Measurements from ENCODE around the gene MAPKAPK5. TPM values are rescaled to one million over a fixed set of nuclear protein-coding genes. Genes with fewer than 3 reads are reported as not detected.

MAPKAPK5 gene
- total and polyA plus RNA-seq, 2 of the 13 experiments (the other 11 are each of a cell fraction or from before 2014, with no cell fraction given) = 43.2 to 58.2 TPM

DNA sequence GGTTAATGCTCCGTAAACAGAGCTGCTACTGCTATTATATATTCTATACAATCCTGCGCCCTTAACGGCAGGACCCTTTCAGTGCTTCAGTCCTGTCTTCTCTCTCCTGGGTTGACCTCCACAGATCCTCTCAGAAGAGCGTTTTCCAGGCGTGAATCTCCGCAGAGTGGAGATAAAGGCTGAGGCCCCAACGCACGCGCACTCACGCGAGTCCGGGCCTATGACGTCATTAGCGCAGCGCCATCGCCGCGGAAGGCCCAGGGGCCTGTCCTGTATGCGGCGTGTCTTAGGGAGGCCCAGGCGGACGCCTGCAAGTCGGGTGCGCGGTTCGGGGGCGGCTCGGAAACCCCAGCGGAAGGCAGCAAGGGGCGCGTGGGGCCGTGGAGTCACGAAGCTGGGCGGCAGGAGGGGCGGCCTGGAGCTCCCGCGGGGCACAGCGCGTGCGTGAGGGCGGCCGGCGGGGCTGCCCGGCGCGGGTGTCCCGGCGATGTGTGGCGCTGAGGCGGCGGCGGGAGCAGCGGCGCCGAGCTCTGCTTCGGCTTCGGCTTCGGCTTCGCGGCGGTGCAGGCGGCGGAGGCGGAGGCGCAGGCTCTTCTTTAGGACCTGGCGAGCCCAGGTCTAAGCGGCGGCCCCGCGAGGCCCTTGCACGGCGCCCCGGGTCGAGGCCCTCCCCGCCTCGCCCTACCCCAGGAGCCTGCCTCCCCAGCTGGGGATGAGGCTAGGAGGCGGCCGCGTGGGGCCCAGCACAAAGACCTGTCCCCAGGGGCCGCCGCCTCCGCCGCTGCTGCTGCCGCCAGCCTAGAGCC, at the start of gene MAPKAPK5 (continued):
- TF ChIP-seq, protein P1, sequence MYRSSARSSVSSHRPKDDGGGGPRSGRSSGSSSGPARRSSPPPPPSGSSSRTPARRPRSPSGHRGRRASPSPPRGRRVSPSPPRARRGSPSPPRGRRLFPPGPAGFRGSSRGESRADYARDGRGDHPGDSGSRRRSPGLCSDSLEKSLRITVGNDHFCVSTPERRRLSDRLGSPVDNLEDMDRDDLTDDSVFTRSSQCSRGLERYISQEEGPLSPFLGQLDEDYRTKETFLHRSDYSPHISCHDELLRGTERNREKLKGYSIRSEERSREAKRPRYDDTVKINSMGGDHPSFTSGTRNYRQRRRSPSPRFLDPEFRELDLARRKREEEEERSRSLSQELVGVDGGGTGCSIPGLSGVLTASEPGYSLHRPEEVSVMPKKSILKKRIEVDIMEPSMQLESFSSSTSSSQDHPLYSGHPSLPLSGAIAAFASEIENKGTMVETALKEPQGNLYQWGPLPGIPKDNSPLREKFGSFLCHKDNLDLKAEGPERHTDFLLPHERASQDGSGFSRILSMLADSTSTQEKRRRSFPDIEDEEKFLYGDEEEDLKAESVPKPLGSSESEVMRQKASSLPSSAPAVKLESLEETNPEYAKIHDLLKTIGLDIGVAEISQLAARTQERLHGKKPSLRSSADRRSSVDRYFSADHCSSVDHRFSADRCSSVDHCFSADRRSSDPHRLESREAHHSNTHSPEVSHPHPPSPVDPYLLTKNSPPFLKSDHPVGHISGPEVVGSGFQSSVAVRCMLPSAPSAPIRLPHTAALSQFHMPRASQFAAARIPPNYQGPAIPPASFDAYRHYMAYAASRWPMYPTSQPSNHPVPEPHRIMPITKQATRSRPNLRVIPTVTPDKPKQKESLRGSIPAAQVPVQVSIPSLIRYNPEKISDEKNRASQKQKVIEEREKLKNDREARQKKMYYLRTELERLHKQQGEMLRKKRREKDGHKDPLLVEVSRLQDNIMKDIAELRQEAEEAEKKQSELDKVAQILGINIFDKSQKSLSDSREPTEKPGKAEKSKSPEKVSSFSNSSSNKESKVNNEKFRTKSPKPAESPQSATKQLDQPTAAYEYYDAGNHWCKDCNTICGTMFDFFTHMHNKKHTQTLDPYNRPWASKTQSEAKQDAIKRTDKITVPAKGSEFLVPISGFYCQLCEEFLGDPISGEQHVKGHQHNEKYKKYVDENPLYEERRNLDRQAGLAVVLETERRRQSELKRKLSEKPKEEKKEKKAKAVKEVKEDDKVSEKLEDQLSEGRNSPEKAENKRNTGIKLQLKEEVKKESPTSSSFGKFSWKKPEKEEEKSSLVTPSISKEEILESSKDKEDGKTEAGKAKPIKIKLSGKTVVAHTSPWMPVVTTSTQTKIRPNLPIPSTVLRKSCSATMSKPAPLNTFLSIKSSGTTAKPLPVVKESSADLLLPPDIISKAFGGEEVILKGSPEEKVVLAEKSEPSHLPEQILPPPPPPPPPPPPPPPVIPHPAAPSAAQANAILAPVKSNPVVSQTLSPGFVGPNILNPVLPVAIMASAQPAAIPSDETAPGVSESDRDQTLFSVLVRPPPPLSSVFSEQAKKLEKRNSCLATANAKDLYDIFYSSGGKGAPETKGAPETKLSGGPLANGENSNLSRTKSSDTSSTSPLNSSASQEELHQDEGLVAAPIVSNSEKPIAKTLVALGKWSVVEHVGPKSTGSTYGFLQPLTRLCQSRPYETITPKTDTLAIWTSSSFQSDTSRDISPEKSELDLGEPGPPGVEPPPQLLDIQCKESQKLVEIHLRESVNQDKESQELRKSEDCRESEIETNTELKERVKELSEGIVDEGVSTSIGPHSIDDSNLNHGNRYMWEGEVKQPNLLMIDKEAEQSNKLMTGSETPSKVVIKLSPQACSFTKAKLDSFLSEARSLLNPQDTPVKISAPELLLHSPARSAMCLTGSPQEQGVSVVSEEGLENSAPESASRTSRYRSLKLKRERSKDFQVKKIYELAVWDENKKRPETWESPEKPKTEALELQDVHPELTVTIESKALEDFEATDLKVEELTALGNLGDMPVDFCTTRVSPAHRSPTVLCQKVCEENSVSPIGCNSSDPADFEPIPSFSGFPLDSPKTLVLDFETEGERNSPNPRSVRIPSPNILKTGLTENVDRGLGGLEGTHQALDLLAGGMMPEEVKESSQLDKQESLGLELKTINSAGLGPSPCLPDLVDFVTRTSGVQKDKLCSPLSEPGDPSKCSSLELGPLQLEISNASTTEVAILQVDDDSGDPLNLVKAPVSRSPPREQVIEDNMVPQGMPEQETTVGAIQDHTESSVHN (CRISPR knock-in tag; IDR thresholded peaks at IDR 0.05) = no peak; the same call in 1 of the 2 replicates
- peak; percentile 90 for TF ChIP-seq SALL1 (CRISPR knock-in tag; IDR thresholded peaks at IDR 0.05)
- peak; percentile 92 for TF ChIP-seq ZMYM4 (CRISPR knock-in tag; IDR thresholded peaks at IDR 0.05)
- no peak for TF ChIP-seq ZNF432 (CRISPR knock-in tag; IDR thresholded peaks at IDR 0.05; ENCODE audit: borderline replicate concordance)
- TF ChIP-seq KLF12 (CRISPR knock-in tag; IDR thresholded peaks at IDR 0.05; ENCODE audit: borderline replicate concordance) = peak; percentile 59; the same call in 1 of the 2 replicates
- no peak for TF ChIP-seq NFE2L1 (CRISPR knock-in tag; IDR thresholded peaks at IDR 0.05; ENCODE audit: borderline replicate concordance)
- peak; percentile 95 for TF ChIP-seq TARDBP (CRISPR knock-in tag; IDR thresholded peaks at IDR 0.05)
- TF ChIP-seq ZNF451 (CRISPR knock-in tag; IDR thresholded peaks at IDR 0.05) = no peak
- TF ChIP-seq, protein P2, sequence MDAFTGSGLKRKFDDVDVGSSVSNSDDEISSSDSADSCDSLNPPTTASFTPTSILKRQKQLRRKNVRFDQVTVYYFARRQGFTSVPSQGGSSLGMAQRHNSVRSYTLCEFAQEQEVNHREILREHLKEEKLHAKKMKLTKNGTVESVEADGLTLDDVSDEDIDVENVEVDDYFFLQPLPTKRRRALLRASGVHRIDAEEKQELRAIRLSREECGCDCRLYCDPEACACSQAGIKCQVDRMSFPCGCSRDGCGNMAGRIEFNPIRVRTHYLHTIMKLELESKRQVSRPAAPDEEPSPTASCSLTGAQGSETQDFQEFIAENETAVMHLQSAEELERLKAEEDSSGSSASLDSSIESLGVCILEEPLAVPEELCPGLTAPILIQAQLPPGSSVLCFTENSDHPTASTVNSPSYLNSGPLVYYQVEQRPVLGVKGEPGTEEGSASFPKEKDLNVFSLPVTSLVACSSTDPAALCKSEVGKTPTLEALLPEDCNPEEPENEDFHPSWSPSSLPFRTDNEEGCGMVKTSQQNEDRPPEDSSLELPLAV (CRISPR knock-in tag; conservative IDR thresholded peaks at IDR 0.05; ENCODE audit: low read depth) = no peak
- TF ChIP-seq ZNF282 (IDR thresholded peaks at IDR 0.05; ENCODE audit: partially characterized antibody) = no peak

Data from HepG2 (cell line).